Posterior cingulate gyrus (tissue), 11 donors: ENCODE results near the gene MRPS34.
A peak's percentile ranks its signal among the peaks of the same experiment; 100 is the strongest.
"Not testable (repeated sequence)": the region's sequence is repeated elsewhere in the genome, so short reads cannot be mapped to it uniquely, and the experiment has no call there.

ENCODE experiments used
- DNase-seq, 10 donors: peaks; one replicate each; pipeline versions ENCODE4 v3.0.0 to v3.0.0-alpha.2; 2020 to 2021; ENCODE audit warnings: mixed read lengths in 3 of 10
- intact Hi-C: fragments of 100-400 bp; cut with DNase I; formaldehyde crosslinking; loops from one replicate; pipeline ENCODE4 v1.15.1; 2023

The MRPS34 gene

GRCh38 chr16:1799263-1799662 lies 26.3 kb upstream of the MRPS34 start:
- DNase-seq, intact Hi-C loops: not testable (repeated sequence)

- intact Hi-C loops = no loop called here
- DNase-seq = peak in 2 of 10 donors; percentile 9 to 68
Observed at GRCh38 chr16:1794908-1795666, 22.2 kb upstream of the MRPS34 start.

GRCh38 chr16:1794221-1794871 lies 21.4 kb upstream of the MRPS34 start:
- DNase-seq = peak in 2 of 10 donors; percentile 9 to 77
- intact Hi-C loops = no loop called here

DNA sequence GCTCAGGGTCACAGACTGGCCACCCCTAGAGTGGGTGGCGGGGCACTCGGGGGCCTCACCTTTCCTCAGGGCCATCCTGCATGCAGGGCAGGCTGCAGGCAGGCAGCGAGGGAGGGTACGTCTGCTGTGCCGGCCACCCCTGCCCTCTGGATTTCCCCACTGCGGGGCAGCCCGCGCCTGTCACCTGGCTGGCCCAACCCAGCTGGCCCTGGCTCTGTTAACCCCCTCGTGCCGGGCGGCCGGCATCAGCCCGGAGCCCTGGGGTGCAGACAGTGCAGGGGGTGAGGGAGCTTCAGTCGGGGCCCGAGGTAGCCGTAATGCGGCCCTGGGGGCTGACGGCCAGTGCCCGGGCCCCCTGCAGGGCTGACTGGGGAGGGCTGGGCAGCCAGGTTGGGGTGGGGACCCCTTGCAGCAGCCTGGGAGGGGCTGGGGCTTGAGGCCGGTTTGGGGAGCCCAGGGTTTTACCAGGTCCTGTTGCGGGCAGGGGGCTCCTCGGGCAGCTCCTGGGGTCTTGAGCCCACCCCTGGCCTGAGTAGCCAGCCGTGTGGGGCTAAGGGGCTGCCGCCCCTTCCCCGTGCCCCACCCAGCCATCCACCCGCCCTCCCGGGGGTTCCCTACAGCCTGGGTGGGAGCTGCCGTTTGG lies 20.8 kb upstream of the MRPS34 start, which contains the start of gene IGFALS:
IGFALS (minus strand) TSS at position 128 of the 643 bp plus-strand sequence; CDS start at position 75, 53 bp downstream.
- DNase-seq = peak in 3 of 10 donors; percentile 23 to 82 (median 52)
- intact Hi-C loops = no loop called here

DNA sequence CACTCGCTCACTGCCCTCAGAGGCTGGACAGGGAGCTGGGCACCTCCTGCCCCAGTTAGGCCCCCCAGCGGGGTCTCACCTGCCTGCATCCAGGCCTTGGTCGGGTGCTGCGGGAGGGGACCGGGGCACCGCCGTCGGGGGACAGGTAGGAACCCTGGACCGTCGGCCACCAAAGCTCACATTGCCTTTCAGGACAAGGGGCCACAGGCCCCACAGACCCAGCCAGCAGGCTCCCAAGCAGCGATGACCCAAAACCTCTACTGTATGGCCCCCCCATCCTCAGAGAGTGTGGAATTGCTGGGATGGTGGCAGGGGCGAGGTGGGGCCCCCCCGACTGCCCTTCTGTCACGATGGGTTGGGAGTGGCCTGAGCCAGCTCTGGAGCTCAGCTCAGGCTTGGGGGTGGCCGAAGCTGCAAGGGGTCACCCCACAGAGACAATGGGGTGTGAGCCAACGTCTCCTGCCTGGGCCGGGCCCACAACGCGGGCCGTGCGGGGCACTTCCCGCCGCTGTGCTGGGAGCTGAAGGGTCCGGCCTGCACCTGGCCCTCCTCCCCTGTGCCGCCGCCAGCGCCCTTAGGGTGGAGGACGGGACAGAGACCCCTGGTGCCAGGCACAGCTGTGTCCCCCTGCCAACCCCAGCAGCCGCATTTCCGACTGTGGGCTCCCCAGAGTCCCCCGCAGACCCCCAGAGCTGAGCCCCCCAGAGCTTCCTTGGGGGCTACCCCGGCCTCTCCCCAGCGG lies 20.1 kb upstream of the MRPS34 start:
- intact Hi-C loops = no loop called here
- DNase-seq = peak in 4 of 10 donors; percentile 22 to 79 (median 64)

DNA sequence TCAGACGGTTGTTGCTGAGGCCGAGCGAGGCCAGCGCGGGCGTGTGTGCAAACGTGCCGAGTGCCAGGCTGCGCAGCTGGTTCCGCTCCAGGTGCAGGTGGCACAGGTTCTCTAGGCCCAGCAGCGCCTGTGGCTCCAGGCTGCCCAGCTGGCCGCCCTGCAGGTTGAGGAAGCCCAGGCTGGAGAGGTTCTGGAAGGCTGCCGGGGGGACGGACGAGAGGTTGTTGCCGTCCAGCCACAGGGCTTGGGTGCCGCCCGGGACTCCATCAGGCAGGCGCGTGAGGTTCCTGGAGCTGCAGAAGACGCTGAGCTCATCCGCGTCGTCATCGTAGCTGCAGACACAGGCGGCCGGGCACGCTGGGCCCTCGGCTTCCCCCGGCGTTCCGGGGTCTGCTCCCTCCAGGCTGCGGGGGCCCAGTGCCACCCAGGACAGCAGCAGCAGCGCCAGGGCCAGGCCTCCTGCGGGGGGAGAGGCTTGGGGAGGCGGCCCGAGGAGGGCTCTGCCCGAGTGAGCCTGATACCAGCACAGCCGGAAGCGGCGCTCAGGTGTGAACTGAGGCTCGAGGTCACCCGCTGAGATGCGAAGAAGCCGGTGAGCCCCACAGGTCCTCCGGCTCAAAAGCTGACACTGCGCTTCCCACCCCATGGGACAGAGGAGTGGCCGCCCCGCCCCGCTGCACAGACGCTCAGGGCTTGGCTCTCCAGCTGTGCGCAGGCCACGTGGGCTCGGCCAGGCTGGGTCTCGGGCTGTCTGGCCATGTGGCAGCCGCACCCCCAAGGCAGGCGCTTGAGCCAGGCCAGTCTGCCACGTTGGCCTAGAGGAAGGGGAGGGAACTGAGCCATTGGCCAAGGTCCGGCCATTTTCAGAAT lies 19.2 kb upstream of the MRPS34 start:
- intact Hi-C loops = no loop called here
- DNase-seq = peak in 2 of 10 donors; percentile 59 to 82

DNA sequence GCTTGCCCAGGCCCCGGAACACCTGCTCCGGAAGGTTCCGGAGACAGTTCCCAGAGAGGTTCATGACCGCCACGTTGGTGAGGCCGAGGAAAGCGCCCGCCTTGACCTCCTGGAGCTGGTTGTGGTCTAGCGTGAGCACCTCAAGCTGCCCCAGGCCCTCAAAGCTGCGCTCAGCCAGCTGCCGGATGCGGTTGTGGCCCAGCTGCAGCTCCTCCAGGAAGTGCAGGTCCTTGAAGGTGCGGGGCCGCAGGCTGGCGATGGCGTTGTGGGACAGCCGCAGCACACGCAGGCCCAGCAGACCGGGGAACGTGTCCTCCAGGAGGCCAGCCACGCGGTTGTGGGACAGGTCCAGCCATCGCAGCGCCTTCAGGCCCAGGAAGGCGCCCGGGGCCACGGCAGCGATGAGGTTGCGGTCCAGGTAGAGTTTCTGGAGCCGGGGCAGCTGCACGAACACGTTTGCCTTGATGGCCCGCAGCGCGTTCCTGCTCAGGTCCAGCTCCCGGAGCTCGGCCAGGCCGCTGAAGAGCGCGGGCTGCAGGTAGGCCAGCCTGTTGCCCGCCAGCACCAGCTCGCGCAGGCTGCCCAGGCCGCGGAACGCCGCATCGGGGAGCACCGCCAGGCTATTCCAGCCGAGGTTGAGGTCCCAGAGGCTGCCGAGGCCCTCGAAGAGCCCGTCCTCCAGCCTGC lies 18.5 kb upstream of the MRPS34 start:
- intact Hi-C loops = no loop called here
- DNase-seq = peak in 2 of 10 donors; percentile 62 to 70

GRCh38 chr16:1790611-1791255 lies 17.8 kb upstream of the MRPS34 start:
- intact Hi-C loops = no loop called here
- peak in 3 of 10 donors; percentile 26 to 76 (median 68) for DNase-seq

GRCh38 chr16:1790261-1790610 lies 17.3 kb upstream of the MRPS34 start:
- intact Hi-C loops = no loop called here
- peak in 2 of 10 donors; percentile 52 to 70 for DNase-seq

GRCh38 chr16:1789643-1790045 lies 16.7 kb upstream of the MRPS34 start:
- intact Hi-C loops = no loop called here
- peak in 2 of 10 donors; percentile 16 to 50 for DNase-seq

GRCh38 chr16:1788708-1789100 lies 15.8 kb upstream of the MRPS34 start:
- intact Hi-C loops = no loop called here
- DNase-seq = peak in 4 of 10 donors; percentile 8 to 81 (median 64)

- peak in 2 of 10 donors; percentile 6 to 75 for DNase-seq
- intact Hi-C loops = no loop called here
Observed at GRCh38 chr16:1788095-1788707, 15.3 kb upstream of the MRPS34 start.

DNA sequence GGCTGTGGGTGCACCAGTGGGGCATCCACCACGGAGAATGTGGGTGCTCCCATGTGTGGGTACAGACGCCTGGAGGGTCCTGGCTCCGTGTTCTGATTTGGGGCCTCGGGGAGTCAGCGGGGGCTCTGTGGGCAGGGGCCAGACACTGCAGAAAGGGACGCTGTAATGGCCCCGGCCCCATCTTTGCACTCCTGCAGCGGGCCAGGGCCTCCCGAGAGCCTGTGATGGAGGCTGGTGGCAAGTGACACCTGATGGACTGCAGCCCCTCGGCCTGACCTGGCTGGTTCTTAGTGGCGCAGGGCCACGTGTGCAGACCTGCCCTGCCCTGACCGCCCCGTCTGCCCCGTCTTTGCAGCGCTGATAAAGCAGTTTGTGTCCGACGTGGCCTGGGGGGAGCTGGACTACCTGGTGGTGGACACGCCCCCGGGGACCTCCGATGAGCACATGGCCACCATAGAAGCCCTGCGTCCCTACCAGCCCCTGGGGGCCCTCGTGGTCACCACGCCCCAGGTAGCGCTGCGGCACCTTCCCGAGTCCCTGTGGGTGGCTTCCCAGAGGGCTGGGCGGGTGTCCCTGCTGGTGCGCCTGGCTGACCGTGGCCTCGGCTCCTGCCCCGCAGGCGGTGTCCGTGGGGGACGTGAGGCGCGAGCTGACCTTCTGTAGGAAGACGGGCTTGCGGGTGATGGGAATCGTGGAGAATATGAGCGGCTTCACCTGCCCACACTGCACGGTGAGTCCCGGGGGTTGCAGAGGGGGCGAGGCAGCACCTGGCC lies 14.6 kb upstream of the MRPS34 start:
- peak in 2 of 10 donors; percentile 79 to 82 for DNase-seq
- intact Hi-C loops = no loop called here

GRCh38 chr16:1787056-1787321 lies 14.1 kb upstream of the MRPS34 start:
- intact Hi-C loops = no loop called here
- peak in 1 of 10 donors; percentile 80 for DNase-seq

DNA sequence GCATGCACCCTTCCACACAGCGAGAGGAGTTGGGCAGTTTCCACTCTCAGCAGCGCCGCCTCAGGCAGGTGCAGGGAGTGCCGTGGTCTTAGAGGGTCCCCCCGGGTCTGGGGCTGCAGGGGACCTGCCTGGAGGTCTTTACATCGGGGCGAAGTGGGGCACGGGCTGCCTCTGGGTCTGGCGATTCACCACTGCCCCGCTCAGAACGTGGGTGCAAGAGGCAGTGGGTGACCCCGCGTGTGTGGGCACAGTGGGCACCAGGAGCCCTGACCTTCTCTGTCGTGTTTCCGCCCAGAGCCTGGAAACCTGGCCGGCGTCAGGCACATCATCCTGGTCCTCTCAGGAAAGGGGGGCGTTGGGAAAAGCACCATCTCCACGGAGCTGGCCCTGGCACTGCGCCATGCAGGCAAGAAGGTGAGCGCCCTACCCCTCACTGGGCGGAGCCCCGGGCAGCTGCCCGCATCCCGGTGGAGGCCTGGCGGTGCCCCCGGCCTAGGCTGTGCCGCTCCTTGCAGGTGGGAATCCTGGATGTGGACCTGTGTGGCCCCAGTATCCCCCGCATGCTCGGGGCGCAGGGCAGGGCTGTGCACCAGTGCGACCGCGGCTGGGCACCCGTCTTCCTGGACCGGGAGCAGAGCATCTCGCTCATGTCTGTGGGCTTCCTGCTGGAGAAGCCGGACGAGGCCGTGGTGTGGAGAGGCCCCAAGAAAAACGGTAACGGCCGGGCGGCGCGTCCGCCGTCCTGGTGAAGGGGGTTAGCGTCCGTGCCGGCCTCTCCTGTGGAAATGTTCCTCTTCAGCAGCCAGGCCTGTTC lies 13.5 kb upstream of the MRPS34 start:
- intact Hi-C loops = no loop called here
- DNase-seq = peak in 1 of 10 donors; percentile 80

GRCh38 chr16:1785846-1786170 lies 12.9 kb upstream of the MRPS34 start:
- intact Hi-C loops = no loop called here
- peak in 1 of 10 donors; percentile 54 for DNase-seq
